Right lobe of liver (tissue), 6 donors: ENCODE results near the gene TRAPPC12. TPM values are rescaled to one million over a fixed set of nuclear protein-coding genes. Genes with fewer than 3 reads are reported as not detected.
A peak's percentile ranks its signal among the peaks of the same experiment; 100 is the strongest.

Experiments
- ATAC-seq, 4 donors: fragments of 200-7000 bp; cut with Tn5 transposase; one replicate each; pipeline ENCODE4 v1.9.1; 2020; ENCODE audit warnings: mild to moderate bottlenecking in 4 of 4, moderate library complexity in 4 of 4
- DNase-seq, 3 donors: peaks; one replicate each; pipeline ENCODE4 v3.0.0-alpha.2; 2020
- H3K27ac ChIP-seq, 3 donors: fragments of 200-600 bp; one replicate each; pipeline ENCODE4 v1.8.0; 2022
- H3K27me3 ChIP-seq, 2 donors: fragments of 200-600 bp; one replicate each; pipeline ENCODE4 v1.8.0; 2022
- H3K36me3 ChIP-seq, 4 donors: fragments of 200-600 bp; sonication (generic) in 1 of 4; one replicate each; pipeline versions ENCODE4 v1.5.1 to v1.8.0; 2017 to 2022; ENCODE audit warnings: control low read depth in 1 of 4
- H3K4me1 ChIP-seq, 4 donors: fragments of 200-600 bp; sonication (generic) in 1 of 4; one replicate each; pipeline versions ENCODE4 v1.5.1 to v1.8.0; 2017 to 2022; ENCODE audit warnings: control low read depth in 1 of 4
- H3K4me3 ChIP-seq, 3 donors: fragments of 200-600 bp; one replicate each; pipeline ENCODE4 v1.8.0; 2022
- H3K9me3 ChIP-seq, 4 donors: fragments of 200-600 bp; sonication (generic) in 1 of 4; one replicate each; pipeline versions ENCODE4 v1.5.1 to v1.8.0; 2017 to 2022; ENCODE audit warnings: control low read depth in 1 of 4
- POLR2A ChIP-seq: fragments of 450-650 bp; IDR thresholded peaks from one replicate; pipeline ENCODE4 v1.6.1; 2017; ENCODE audit warnings: antibody characterized with exemption, mild to moderate bottlenecking
- WGBS: methylation state at CpG from one replicate; pipeline ENCODE4 v1.1.6; 2018; ENCODE audit warnings: low coverage, low lambda C conversion rate; ENCODE audit not compliant: insufficient coverage; ENCODE audit errors: missing lambda C conversion rate; 5-methylcytosine and 5-hydroxymethylcytosine counted together
- intact Hi-C, 2 donors: fragments of 100-400 bp; cut with DNase I; formaldehyde crosslinking; loops; one replicate each; pipeline versions ENCODE4 v1.11.2 to v1.14.1; 2022
- total RNA-seq, 6 experiments: library from RNA; depleted of rRNA in 2 of 6; stranded (reverse); fragments of >200 nt in 2 of 6; fragmentation: NEBNext Ultra II Directional in 3 of 6; extraction: Animal tissue kit (Norgen Biotek cat#: 25700) in 3 of 6; gene quantifications; one replicate each; pipeline versions ENCODE4 v1.1.0 to v1.2.4, GENCODE V29; 2016 to 2023
- TF ChIP-seq, protein P1 (sequence below), 4 donors: fragments of 200-600 bp in 3 of 4; fragments of 450-650 bp in 1 of 4; IDR thresholded peaks; one replicate each; pipeline versions ENCODE4 v1.5.1 to v1.8.0; 2016 to 2022; ENCODE audit warnings: antibody characterized with exemption in 4 of 4, mild to moderate bottlenecking in 2 of 4
- donor health status: DM: no; HTN: yes; CAD: no.
- donor health status: DM: no; HTN: no; CAD: no.
- donor health status: DM: no; HTN: no; CAD: no.
- donor health status: DM: no; HTN: yes; CAD: no.
- donor health status: DM: no; HTN: yes; CAD: no.

TRAPPC12 gene
- total RNA-seq, 6 experiments from 2014 or later = 39.2 to 92.4 (median 47.8) TPM

DNA sequence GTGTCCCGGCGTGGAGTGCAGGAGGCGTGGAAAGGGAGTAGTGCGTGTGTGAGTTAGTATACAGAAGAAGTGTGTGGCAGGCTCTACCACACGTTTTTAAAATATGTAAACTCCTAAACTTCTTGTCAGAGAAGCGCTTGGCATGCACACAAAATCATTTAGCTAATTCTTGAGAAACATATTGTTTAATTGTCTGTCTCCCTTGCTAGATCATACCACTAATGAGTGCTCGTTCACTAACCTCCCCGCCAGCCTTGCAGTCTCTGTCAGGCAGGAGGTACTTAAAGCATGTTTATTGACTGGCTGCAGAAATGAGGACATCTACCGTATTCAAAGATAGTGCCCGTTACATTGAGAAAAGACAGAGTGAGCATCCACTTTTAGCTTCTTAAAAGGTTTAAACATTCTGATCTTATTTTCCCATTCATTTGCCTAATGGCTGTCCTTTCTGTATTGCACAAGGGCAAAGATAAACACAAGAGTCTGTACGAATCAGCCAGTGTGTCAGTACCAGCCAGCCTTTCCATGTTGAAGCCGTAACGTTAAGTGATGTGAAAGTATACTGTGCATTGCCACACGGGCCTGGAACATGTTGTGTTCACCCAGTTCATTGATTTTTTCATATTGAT is 41.4 kb downstream of the TRAPPC12 start:
- WGBS = 82% methylated on average over 12 of the region's 14 CpGs
- no peaks in the 10 kb centered on the region for H3K27me3 ChIP-seq
- no peaks in the 10 kb centered on the region for H3K9me3 ChIP-seq
- peaks cover 0 to 11% (median 4%) of the 10 kb centered on the region in 4 donors for H3K4me1 ChIP-seq
- DNase-seq = no peak
- TF ChIP-seq, protein P1, sequence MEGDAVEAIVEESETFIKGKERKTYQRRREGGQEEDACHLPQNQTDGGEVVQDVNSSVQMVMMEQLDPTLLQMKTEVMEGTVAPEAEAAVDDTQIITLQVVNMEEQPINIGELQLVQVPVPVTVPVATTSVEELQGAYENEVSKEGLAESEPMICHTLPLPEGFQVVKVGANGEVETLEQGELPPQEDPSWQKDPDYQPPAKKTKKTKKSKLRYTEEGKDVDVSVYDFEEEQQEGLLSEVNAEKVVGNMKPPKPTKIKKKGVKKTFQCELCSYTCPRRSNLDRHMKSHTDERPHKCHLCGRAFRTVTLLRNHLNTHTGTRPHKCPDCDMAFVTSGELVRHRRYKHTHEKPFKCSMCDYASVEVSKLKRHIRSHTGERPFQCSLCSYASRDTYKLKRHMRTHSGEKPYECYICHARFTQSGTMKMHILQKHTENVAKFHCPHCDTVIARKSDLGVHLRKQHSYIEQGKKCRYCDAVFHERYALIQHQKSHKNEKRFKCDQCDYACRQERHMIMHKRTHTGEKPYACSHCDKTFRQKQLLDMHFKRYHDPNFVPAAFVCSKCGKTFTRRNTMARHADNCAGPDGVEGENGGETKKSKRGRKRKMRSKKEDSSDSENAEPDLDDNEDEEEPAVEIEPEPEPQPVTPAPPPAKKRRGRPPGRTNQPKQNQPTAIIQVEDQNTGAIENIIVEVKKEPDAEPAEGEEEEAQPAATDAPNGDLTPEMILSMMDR (IDR thresholded peaks at IDR 0.05) = no peak
- TF ChIP-seq POLR2A = no peak
- H3K4me3 ChIP-seq = no peak overlapping the region
- peaks cover 0 to 29% (median 14%) of the 10 kb centered on the region in 4 donors for H3K36me3 ChIP-seq
- no peak overlapping the region for H3K27ac ChIP-seq
- ATAC-seq = peak in 1 of 4 donors; percentile 29
- intact Hi-C loops = no loop called here

DNA sequence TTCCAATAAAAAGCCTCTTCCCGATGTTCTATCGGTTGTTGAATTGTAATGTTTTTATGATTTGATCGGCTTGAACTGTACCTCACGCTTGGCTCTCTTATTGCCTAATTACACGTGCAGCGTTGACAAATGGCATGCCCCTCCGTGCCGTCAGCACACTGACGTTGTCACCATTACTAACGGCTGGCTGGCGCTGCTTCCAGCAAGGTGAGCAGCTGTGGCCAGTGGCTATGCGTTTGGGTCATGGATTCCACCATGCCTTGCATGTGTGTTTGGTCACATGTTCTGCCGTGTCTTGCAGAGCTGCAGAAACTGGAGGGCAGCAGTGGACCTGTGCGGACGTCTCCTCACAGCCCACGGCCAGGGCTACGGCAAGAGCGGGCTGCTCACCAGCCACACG is 42.1 kb downstream of the TRAPPC12 start:
- Histone ChIP-seq H3K27ac (no peak overlapping the region), H3K36me3 (peaks cover 0 to 32% (median 18%) of the 10 kb centered on the region in 4 donors), H3K4me1 (peaks cover 0 to 11% (median 4%) of the 10 kb centered on the region in 4 donors), H3K27me3 (no peaks in the 10 kb centered on the region), H3K4me3 (no peak overlapping the region), H3K9me3 (no peaks in the 10 kb centered on the region)
- intact Hi-C loops = no loop called here
- ATAC-seq (no peak), DNase-seq (no peak)
- TF ChIP-seq, protein P1 (IDR thresholded peaks at IDR 0.05) = no peak
- no peak for TF ChIP-seq POLR2A
- 92% methylated on average over 13 of the region's 19 CpGs for WGBS

DNA sequence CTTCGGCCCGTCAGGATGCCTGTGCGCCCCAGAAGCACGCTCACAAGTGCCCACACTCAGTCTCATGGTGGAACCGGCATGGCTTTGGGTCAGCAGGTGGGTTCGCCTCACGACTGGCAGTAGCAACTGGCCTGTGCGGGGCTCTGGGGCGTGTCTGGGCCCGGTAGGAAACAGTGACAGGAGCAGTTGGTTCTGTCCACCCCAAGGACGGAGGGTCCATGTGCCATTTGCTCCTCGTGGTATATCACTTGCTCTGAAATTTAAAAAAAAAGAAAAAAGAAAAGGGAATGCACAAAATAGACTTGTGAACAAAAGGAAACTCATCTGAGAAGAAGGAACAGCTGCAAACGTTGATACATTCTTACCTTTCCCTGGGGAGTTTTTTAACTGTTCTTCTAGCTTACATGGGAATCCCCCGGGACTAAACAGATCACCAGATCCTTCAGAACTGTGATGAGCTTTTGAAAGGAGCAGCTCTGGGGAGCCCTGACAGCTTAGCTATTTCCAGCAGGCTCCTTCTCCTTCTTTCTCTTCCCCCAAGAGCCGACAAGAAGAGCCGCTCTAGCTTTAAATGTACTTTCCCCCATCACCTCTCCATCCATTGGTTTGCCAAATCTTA is 42.8 kb downstream of the TRAPPC12 start:
- DNase-seq (no peak), ATAC-seq (no peak)
- Histone ChIP-seq H3K9me3 (no peaks in the 10 kb centered on the region), H3K27ac (no peak overlapping the region), H3K4me3 (no peak overlapping the region), H3K4me1 (peaks cover 0 to 11% (median 4%) of the 10 kb centered on the region in 4 donors), H3K27me3 (no peaks in the 10 kb centered on the region), H3K36me3 (peaks cover 0 to 35% (median 19%) of the 10 kb centered on the region in 4 donors)
- TF ChIP-seq, protein P1 (IDR thresholded peaks at IDR 0.05) = no peak
- TF ChIP-seq POLR2A = no peak
- 94% methylated on average over 13 of the region's 16 CpGs for WGBS
- intact Hi-C loops = no loop called here

DNA sequence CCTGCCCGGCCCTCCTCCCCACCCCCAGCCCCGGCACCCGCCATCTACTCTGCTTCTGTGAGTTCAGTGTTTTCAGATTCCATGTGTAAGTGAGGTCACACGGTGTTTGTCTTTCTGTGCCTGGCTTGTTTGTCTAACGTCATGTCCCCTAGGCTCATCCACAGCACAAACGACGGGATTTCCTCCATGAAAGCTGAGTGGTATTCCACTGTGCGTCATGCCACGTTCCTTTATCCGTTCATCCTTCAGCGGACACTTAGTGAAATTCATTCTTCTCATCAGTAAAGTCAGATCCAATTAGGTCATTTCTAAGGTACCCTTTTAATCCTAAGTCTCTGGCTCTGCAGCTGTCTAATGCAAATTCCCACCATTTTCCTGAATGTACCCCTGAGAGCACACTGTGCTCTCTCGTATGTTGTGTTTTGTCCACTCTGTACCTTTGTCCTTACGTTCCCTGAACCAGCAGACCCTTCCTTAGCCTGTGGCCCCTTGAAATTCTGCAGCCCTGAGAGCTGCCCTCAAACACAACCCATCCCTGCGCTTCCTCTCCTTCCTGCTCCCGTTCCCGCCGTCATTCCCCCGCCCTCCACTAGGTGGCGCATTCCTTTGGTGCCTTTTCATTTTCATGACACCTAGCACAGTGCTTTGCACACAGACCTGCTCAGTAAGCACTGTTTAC is 44.1 kb downstream of the TRAPPC12 start:
- Histone ChIP-seq H3K27me3 (no peaks in the 10 kb centered on the region), H3K36me3 (peaks cover 0 to 38% (median 17%) of the 10 kb centered on the region in 4 donors), H3K4me3 (no peak overlapping the region), H3K4me1 (peaks cover 0 to 11% (median 4%) of the 10 kb centered on the region in 4 donors), H3K9me3 (no peaks in the 10 kb centered on the region), H3K27ac (peak overlapping the region in 1 of 3 donors; percentile 5)
- DNase-seq (peak in 2 of 3 donors; percentile 57 to 74), ATAC-seq (peak; percentile 79 to 88 (median 86))
- intact Hi-C loops = no loop called here
- no peak for TF ChIP-seq POLR2A
- TF ChIP-seq, protein P1 (IDR thresholded peaks at IDR 0.05) = peak; percentile 77 to 99 (median 96)
- WGBS = 56% methylated on average over 18 of the region's 19 CpGs
